Panc1 (cell line): ENCODE data around the gene RBFOX1.

Source experiments
- TCF7L2 ChIP-seq: IDR thresholded peaks from 2 replicates; pipeline ENCODE4 v1.6.1; 2011; ENCODE audit warnings: mild to moderate bottlenecking, low read depth, low read length, inconsistent platforms
- TF ChIP-seq, protein P1 (sequence below): fragments of 450-650 bp; IDR thresholded peaks from 2 replicates; pipeline ENCODE4 v1.5.1; 2017; ENCODE audit warnings: mild to moderate bottlenecking
- TF ChIP-seq, protein P2 (sequence below), 2 experiments: IDR thresholded peaks; 2 replicates each; pipeline ENCODE4 v1.6.1; 2011 to 2012; ENCODE audit warnings: low read depth in 2 of 2, control low read depth in 1 of 2, low read length in 1 of 2, mild to moderate bottlenecking in 1 of 2, moderate library complexity in 1 of 2; ENCODE audit not compliant: insufficient read depth in 1 of 2

DNA sequence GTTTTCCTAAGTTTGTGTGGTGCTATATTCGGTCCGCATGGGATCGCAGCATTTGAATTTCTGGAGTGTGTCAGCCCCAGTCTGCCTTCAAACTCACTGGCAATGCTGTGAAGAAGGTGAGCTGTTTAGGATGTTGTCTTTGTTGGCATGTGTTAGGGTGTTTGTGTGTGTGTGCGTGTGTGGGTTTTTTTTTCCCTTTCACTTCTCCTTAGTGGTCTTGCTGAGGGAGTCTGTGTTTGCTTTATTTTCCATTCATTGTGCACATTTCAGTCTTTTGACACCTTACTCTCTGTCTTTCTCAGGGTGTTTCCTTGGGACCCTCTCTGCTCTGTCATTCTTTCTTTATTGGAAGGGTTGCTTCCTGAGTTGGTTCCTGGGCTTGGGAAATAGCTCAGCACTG is 27.7 kb upstream of the RBFOX1 start:
- no peak for TF ChIP-seq TCF7L2
- TF ChIP-seq, protein P1, sequence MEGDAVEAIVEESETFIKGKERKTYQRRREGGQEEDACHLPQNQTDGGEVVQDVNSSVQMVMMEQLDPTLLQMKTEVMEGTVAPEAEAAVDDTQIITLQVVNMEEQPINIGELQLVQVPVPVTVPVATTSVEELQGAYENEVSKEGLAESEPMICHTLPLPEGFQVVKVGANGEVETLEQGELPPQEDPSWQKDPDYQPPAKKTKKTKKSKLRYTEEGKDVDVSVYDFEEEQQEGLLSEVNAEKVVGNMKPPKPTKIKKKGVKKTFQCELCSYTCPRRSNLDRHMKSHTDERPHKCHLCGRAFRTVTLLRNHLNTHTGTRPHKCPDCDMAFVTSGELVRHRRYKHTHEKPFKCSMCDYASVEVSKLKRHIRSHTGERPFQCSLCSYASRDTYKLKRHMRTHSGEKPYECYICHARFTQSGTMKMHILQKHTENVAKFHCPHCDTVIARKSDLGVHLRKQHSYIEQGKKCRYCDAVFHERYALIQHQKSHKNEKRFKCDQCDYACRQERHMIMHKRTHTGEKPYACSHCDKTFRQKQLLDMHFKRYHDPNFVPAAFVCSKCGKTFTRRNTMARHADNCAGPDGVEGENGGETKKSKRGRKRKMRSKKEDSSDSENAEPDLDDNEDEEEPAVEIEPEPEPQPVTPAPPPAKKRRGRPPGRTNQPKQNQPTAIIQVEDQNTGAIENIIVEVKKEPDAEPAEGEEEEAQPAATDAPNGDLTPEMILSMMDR = no peak
- TF ChIP-seq, protein P2, sequence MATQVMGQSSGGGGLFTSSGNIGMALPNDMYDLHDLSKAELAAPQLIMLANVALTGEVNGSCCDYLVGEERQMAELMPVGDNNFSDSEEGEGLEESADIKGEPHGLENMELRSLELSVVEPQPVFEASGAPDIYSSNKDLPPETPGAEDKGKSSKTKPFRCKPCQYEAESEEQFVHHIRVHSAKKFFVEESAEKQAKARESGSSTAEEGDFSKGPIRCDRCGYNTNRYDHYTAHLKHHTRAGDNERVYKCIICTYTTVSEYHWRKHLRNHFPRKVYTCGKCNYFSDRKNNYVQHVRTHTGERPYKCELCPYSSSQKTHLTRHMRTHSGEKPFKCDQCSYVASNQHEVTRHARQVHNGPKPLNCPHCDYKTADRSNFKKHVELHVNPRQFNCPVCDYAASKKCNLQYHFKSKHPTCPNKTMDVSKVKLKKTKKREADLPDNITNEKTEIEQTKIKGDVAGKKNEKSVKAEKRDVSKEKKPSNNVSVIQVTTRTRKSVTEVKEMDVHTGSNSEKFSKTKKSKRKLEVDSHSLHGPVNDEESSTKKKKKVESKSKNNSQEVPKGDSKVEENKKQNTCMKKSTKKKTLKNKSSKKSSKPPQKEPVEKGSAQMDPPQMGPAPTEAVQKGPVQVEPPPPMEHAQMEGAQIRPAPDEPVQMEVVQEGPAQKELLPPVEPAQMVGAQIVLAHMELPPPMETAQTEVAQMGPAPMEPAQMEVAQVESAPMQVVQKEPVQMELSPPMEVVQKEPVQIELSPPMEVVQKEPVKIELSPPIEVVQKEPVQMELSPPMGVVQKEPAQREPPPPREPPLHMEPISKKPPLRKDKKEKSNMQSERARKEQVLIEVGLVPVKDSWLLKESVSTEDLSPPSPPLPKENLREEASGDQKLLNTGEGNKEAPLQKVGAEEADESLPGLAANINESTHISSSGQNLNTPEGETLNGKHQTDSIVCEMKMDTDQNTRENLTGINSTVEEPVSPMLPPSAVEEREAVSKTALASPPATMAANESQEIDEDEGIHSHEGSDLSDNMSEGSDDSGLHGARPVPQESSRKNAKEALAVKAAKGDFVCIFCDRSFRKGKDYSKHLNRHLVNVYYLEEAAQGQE (IDR thresholded peaks at IDR 0.05; ENCODE audit: insufficient read depth in 1 of 2, low read depth in 2 of 2, low read length in 1 of 2) = no peak
